Neural cell (in vitro differentiated cells): ENCODE results near the gene GSTM2. TPM values are rescaled to one million over a fixed set of nuclear protein-coding genes. Genes with fewer than 3 reads are reported as not detected.

Source experiments
- H2AFZ ChIP-seq: fragments of 200-600, 300-800 bp; sonication (generic), shearing (Covaris generic); 2 replicates; pipeline ENCODE4 v1.6.0; 2014; ENCODE audit warnings: low read depth, mild to moderate bottlenecking, antibody characterized with exemption, low read length, moderate library complexity
- H3F3A ChIP-seq: fragments of 200-600 bp; shearing (Covaris generic); 2 replicates; pipeline ENCODE4 v1.6.1; 2016; ENCODE audit warnings: mild to moderate bottlenecking, moderate library complexity, mixed read lengths, antibody characterized with exemption, low read length; ENCODE audit not compliant: insufficient read depth, poor library complexity, severe bottlenecking
- H3K27ac ChIP-seq: fragments of 200-600, 300-800 bp; sonication (generic), shearing (Covaris generic); 2 replicates; pipeline ENCODE4 v1.5.1; 2014; ENCODE audit warnings: mild to moderate bottlenecking, low read length, moderate library complexity
- H3K27me3 ChIP-seq: fragments of 300-800, 200-600 bp; sonication (generic), shearing (Covaris generic); 2 replicates; pipeline ENCODE4 v1.6.0; 2014; ENCODE audit warnings: mild to moderate bottlenecking, low read depth, low read length, moderate library complexity; ENCODE audit not compliant: insufficient read depth
- H3K36me3 ChIP-seq: fragments of 300-800, 200-600 bp; sonication (generic), shearing (Covaris generic); 2 replicates; pipeline ENCODE4 v1.5.1; 2014; ENCODE audit warnings: mild to moderate bottlenecking, antibody characterized with exemption, low read length, moderate library complexity; ENCODE audit not compliant: insufficient read depth
- H3K4me2 ChIP-seq: fragments of 300-800, 200-600 bp; sonication (generic), shearing (Covaris generic); 2 replicates; pipeline ENCODE4 v1.6.0; 2014; ENCODE audit warnings: mild to moderate bottlenecking, low read length
- H3K4me3 ChIP-seq: fragments of 300-800, 200-600 bp; sonication (generic), shearing (Covaris generic); 2 replicates; pipeline ENCODE4 v1.5.1; 2014; ENCODE audit warnings: mild to moderate bottlenecking, low read length, moderate library complexity
- H3K79me2 ChIP-seq: fragments of 200-600 bp; shearing (Covaris generic); replicated peaks from 2 replicates; pipeline ENCODE4 v1.6.0; 2014; ENCODE audit warnings: mild to moderate bottlenecking, low read length, moderate library complexity; ENCODE audit not compliant: insufficient read depth
- H3K9ac ChIP-seq: fragments of 300-800, 200-600 bp; sonication (generic), shearing (Covaris generic); 2 replicates; pipeline ENCODE4 v1.6.1; 2016; ENCODE audit warnings: mild to moderate bottlenecking, low read length, mixed read lengths
- H3K9me2 ChIP-seq: fragments of 200-600 bp; shearing (Covaris generic); 2 replicates; pipeline ENCODE4 v1.6.1; 2016; ENCODE audit warnings: mild to moderate bottlenecking, low read length, mixed read lengths; ENCODE audit not compliant: insufficient read depth
- H3K9me3 ChIP-seq: fragments of 200-600, 300-800 bp; sonication (generic), shearing (Covaris generic); 2 replicates; pipeline ENCODE4 v1.6.1; 2016; ENCODE audit warnings: mild to moderate bottlenecking, mixed run types, low read length, moderate library complexity, mixed read lengths
- H4K20me1 ChIP-seq: fragments of 200-600 bp; shearing (Covaris generic); 2 replicates; pipeline ENCODE4 v1.6.1; 2016; ENCODE audit warnings: mild to moderate bottlenecking, mixed run types; ENCODE audit not compliant: insufficient read depth
- CTCF ChIP-seq: fragments of 450-650 bp; IDR thresholded peaks from 2 replicates; pipeline ENCODE4 v1.5.1; 2014; ENCODE audit warnings: antibody characterized with exemption, mild to moderate bottlenecking, moderate library complexity; ENCODE audit not compliant: poor library complexity, severe bottlenecking
- EP300 ChIP-seq: fragments of 450-650 bp; conservative IDR thresholded peaks from 2 replicates; pipeline ENCODE4 v1.6.1; 2014; ENCODE audit warnings: antibody characterized with exemption, mild to moderate bottlenecking, moderate library complexity; ENCODE audit not compliant: poor library complexity, severe bottlenecking
- EZH2 ChIP-seq: fragments of 200-600, 300-800 bp; shearing (Covaris generic), sonication (generic); IDR thresholded peaks from 2 replicates; pipeline ENCODE4 v1.6.1; 2014; ENCODE audit warnings: antibody characterized with exemption, low read length, borderline replicate concordance, mild to moderate bottlenecking; ENCODE audit not compliant: insufficient read depth, poor library complexity, severe bottlenecking
- MXI1 ChIP-seq: fragments of 450-650 bp; conservative IDR thresholded peaks from 2 replicates; pipeline ENCODE4 v1.6.1; 2014; ENCODE audit warnings: antibody characterized with exemption, mild to moderate bottlenecking; ENCODE audit not compliant: poor library complexity, severe bottlenecking
- POLR2AphosphoS5 ChIP-seq: IDR thresholded peaks from 2 replicates; pipeline ENCODE4 v1.6.1; 2012
- RAD21 ChIP-seq: fragments of 450-650 bp; conservative IDR thresholded peaks from 2 replicates; pipeline ENCODE4 v1.6.1; 2014; ENCODE audit warnings: antibody characterized with exemption, mild to moderate bottlenecking, moderate library complexity
- REST ChIP-seq: IDR thresholded peaks from 2 replicates; pipeline ENCODE4 v1.6.1; 2012; ENCODE audit warnings: borderline replicate concordance
- SMC3 ChIP-seq: fragments of 450-650 bp; conservative IDR thresholded peaks from 2 replicates; pipeline ENCODE4 v1.6.1; 2014; ENCODE audit warnings: antibody characterized with exemption, mild to moderate bottlenecking, moderate library complexity; ENCODE audit not compliant: poor library complexity
- TAF1 ChIP-seq: IDR thresholded peaks from 2 replicates; pipeline ENCODE4 v1.6.1; 2012; ENCODE audit warnings: low read depth
- polyA plus RNA-seq: library from polyadenylated mRNA; depleted of rRNA; stranded (reverse); fragments of >200 nt; gene quantifications from 2 replicates; pipeline ENCODE4 v1.2.3, GENCODE V29; 2014

Gene GSTM2
- polyA plus RNA-seq, 1 donor from 2014 or later = 6.8 TPM

- H2AFZ ChIP-seq = peak within 1 kb of the TSS; percentile 75
- no peaks in the 10 kb centered on the region for H3K9me2 ChIP-seq
- no peaks in the 10 kb centered on the region for H4K20me1 ChIP-seq
- H3K27ac ChIP-seq = peak within 1 kb of the TSS; percentile 94
- no peaks in the 10 kb centered on the region for H3K9me3 ChIP-seq
- no peaks in the 10 kb centered on the region for H3K27me3 ChIP-seq
- no peaks in the 10 kb centered on the region for H3F3A ChIP-seq
- peak within 1 kb of the TSS; percentile 86 for H3K9ac ChIP-seq
- H3K4me2 ChIP-seq = peak within 1 kb of the TSS; percentile 97
- peak within 1 kb of the TSS; percentile 66 for H3K4me3 ChIP-seq
- H3K79me2 ChIP-seq = peaks cover 38% of the 10 kb centered on the region
- TF ChIP-seq EZH2 = no peak
- no peak for TF ChIP-seq CTCF
- peak; percentile 6 for TF ChIP-seq SMC3
- no peak for TF ChIP-seq REST
- peak; percentile 83 for TF ChIP-seq MXI1
- TF ChIP-seq EP300 = no peak
- peak; percentile 26 for TF ChIP-seq TAF1
- no peak for TF ChIP-seq POLR2AphosphoS5
- no peak for TF ChIP-seq RAD21
- H3K36me3 ChIP-seq = no peaks in the 10 kb centered on the region
These were observed 48.1 kb upstream of the GSTM2 start, which contains the start of the genes AMPD2 and GNAT2 for GRCh38 chr1:109619576-109620400. Gene AMPD2, plus strand, starts transcription at chr1:109619837. Its CDS starts 1,339 bp downstream, at chr1:109621176. Gene GNAT2, minus strand, starts transcription at chr1:109619616. Its CDS starts 6,746 bp downstream, at chr1:109612870.

GRCh38 chr1:109620401-109620791 lies 47.5 kb upstream of the GSTM2 start:
- H3K4me2 ChIP-seq = peak overlapping the region; percentile 97
- H3K4me3 ChIP-seq = peak overlapping the region; percentile 66
- peak overlapping the region; percentile 75 for H2AFZ ChIP-seq
- H3K27ac ChIP-seq = peak overlapping the region; percentile 94
- H3K9me2 ChIP-seq = no peaks in the 10 kb centered on the region
- H3K27me3 ChIP-seq = no peaks in the 10 kb centered on the region
- H4K20me1 ChIP-seq = no peaks in the 10 kb centered on the region
- H3K9ac ChIP-seq = peak overlapping the region; percentile 86
- H3K36me3 ChIP-seq = no peaks in the 10 kb centered on the region
- H3K9me3 ChIP-seq = no peaks in the 10 kb centered on the region
- no peaks in the 10 kb centered on the region for H3F3A ChIP-seq
- peaks cover 38% of the 10 kb centered on the region for H3K79me2 ChIP-seq
- TF ChIP-seq REST (no peak), EZH2 (no peak), SMC3 (no peak), EP300 (no peak), MXI1 (no peak), RAD21 (no peak), TAF1 (no peak), POLR2AphosphoS5 (no peak), CTCF (no peak)
